Activated T-helper 1 cell treated with anti-CD3 and anti-CD28 coated beads, Interleukin-2, amount 50 U/mL, for 16 hours (primary cell): Measurements from ENCODE around the gene TOMM5.
"Not testable (repeated sequence)": the region's sequence is repeated elsewhere in the genome, so short reads cannot be mapped to it uniquely, and the experiment has no call there.

Source experiments
- DNase-seq, 2 donors: peaks; one replicate each; pipeline ENCODE4 v3.0.0-alpha.2; 2020; ENCODE audit warnings: low read depth in 1 of 2, low spot score in 1 of 2

TOMM5 gene

DNA sequence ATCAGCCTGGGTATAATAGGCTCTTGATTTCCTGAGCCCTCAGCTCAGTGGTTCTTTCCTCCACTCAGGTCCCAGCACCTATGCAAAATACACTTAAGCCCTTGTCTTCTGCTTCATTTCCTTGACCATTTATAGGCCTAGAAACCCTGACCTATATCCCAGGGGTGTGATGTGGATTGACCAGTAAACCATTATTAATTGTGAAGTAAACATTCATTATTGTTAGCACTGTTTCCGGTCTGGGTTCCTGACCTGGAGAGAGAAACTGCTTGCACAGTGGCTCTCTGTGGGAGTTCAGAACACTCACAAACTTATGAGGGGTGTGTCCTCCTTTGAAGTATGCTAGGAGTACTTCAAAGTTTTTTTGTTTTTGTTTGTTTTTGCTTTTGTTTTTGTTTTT, 19.6 kb upstream of the TOMM5 start:
- DNase-seq, result no peak

DNA sequence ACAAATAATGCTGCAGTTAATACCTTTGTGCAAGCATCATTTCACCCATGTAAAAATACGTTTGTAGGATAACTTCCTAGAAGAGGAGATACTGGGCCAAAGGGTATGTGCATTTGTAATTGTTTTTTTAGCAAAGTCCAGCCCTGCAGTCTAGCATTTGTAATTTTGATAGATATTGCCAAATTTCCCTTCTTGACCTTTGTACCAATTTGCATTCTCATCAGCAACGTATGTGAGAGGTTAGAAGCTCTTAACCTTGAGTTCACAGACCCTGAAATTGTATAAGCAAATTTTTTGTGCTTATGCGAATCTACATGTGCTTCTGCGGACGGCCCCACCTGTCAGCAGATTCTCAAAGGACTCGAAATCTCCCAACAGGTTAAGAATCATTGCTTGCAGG, 18.6 kb upstream of the TOMM5 start:
- no peak for DNase-seq

DNA sequence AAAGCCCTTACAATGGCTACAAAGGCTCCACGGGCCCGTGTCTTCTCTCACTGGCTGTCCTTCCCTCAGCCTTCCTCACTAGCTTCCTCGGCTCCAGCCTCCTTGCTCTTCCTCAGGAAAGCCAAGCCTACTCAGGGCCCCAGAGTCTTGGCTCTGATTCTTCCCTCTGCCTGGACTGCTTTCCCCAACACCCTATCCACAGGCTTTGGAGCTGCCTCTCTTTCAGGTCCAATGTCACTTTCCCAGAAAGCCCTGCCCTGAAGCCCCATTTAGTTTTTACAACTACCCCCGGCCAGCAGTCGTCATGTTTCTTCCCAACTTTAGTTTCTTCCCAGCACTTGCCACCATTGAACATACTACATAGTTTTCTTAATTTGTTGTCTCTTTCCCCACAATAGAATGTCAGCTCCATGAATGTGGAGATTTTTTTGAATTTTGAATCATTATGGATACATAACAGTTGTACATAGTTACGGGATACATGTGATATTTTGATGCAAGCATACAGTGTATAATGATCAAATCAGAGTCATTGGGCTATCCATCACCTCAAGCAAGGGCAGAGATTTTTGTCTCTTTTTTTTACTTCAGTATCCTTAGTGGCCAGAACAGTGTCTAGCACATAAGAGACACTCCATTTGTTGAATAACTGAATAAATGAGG, 17.5 kb upstream of the TOMM5 start:
- DNase-seq, result no peak

DNA sequence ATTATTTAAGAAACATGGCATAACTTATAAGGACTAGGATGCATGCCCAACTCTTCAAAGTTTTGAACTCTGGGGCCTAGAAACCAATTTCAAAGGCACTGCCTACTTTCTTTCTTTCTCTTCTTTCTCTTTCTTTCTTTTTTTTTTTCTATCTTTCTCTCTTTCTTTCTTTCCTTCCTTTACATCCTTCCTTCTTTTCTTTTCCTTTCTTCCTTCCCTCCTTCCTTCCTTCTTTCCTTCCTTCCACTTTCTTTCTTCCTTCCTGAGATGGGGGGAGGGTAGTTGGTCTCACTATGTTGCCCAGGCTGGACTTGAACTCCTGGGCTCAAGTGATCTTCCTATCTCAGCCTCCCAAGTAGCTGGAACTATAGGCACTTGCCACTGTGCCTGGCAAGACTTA, 15.9 kb upstream of the TOMM5 start:
- DNase-seq, result no peak

DNA sequence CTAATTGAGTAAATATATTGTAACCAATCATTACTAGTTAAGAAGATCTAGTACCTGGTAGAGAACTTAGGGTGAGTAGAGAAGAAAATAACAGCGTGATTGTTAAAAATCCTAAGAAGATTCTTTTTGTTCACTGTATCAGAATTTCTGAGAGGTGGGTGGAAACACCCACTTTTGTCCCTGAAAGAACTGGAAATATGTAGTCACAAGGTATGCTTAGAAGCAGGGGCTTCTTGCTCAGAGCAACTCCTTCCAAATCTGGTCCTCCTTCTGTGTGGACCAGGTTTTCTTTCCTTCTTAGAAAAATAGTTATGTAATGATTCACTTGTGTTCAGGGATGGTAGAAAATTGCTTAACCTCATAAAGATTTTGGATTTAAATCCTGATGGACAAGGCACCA, 11.9 kb upstream of the TOMM5 start:
- no peak for DNase-seq

DNA sequence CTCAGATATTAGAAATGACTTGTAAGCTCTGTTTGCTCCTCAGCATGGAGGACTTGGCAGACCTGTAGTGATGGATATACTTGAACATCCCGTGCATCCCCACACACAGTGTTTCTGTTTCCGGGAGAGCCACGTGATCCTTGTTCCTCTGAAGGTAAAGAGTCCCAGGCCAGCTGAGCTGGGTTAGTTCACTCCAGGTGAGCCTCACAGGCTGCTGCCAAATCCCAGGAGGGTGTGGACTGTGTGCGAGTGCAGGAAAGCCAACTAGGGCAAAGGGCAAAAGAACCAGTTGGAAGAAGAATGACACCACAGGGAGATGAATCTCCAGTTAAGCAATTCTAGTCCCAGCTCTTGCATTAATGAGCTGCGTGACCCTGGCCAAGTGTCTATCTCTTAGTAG, 10.4 kb upstream of the TOMM5 start:
- no peak for DNase-seq

DNA sequence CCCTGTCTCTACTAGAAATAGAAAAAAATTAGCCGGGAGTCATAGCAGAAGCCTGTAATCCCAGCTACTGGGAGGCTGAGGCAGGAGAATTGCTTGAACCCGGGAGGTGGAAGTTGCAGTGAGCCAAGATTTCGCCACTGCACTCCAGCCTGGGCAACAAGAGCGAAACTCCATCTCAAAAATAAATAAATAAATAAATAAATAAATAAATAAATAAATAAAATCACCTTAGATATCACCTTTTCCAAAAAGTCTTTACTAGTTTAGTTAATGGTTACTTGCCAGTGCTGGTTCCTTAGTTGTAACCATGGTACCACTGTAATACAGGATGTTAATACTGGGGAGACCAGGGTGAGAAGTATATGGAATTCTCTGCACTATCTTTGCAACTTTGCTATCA, 9.7 kb upstream of the TOMM5 start:
- DNase-seq, result not testable (repeated sequence)

DNA sequence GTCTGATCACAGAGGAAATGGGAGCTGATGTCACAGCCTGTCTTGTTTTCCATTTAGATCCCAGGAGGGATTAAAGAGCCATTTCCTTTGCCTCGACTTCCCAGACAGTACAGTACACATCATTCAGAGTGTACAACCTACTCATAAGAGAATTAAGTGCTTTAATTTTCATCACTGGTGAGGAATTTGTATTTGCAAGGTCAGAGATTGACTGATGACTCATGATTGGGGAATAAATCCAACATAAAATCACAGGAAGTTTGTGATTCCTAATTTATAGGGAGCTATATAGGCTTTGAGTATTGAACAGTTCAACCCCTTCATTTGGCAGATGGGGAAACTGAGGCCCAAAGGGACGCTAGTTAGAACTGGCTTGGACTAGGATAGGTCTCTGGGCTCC, 4.1 kb upstream of the TOMM5 start:
- no peak for DNase-seq

DNA sequence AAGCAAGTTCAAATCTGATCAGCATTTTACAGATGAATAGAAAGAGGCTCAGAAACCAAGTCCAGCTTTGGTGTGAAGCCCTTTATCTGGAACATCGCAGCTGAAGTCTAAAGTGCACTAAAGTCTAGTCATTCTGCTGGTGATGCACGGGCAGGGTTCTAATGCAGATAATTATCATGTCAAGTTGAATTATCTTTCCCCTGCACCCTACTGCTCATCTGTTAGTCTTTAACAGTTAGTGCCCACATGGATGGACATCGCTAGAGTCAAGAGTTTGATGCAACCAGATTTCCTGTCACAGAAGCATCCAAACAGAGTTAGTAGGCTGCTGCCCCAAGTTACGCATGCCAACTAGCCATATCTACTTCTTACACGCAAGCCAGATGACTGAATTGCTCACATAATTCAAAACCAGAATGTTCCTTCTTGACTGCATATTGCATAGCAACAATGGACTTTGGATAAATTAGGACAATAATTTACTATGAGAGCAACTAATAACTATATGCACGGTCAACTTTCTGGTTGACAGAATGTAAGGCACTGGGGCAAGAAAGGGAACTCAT, 1.6 kb upstream of the TOMM5 start:
- DNase-seq, result no peak

DNA sequence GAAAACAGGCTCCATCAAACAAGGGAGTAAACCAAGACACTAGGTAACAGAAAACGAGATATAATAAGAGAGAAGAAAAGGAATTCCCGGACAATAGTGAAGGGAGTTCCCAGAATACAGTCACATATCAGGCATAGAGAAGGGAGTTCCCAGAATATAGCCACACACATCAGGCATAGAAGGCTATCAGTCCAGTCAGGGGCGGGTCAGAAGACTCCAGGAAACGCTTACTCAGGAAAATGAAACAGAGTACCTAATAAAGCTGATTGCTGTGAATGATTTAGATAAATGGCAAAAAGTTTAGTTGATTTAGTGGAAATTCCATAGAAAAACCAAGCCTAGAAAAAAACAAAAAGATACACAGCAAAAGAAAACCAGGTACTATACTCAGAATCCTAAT, 4.9 kb downstream of the TOMM5 start:
- DNase-seq, result no peak

DNA sequence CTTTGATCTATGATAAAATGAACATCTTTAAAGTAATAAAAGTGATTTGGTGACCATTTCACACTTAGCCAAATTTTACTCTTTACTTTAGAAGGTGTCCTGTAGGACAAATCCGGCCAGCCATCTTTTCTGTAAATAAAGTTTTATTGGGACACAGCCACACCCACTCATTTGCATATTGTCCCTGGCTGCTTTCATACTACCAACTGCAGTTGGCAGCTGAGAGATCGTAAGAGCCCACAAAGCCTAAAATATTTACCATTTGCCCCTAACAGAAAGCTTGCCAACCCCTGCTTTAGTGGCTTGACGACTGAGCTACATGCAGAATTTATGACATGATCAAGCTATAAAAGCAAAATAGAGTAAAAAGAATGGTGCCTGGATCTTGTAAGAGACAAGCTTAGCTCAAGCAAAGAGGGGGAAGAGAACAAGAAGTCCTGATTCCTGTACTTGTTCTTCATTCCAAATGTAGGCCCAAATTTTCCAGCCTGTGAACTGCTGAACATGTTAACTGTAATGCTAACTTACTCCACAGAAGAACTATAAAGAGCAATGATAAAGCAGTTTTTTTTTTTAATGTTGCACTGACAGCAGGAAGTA, 8.8 kb downstream of the TOMM5 start:
- no peak for DNase-seq

DNA sequence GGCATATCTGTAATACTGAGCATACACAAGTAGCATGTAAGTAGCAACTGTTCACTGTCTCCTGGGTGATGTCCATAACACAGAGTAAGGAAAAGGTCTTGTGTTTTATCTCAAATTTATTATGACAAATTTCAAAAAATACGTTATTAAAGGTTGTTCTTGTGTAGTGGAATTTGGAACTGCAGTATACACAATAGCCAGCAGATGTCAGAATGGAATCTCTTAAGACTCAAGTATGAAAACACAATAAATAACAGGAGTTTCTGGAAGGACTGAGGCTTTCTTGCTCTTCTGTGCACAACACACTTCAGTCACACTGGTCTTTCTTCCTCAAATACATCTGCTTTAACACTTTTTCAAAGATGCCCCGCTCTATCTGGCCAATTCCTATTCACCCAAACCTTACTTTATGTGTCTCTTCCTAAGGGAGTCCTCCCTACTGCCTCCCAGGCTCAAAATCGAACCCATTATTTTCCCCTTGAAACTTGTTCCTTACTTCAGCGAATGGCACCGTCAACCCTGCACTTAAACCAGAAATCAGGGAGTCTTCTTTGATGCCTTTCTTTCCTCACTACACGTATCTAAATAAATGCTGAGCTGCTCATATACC, 9.7 kb downstream of the TOMM5 start:
- no peak for DNase-seq

DNA sequence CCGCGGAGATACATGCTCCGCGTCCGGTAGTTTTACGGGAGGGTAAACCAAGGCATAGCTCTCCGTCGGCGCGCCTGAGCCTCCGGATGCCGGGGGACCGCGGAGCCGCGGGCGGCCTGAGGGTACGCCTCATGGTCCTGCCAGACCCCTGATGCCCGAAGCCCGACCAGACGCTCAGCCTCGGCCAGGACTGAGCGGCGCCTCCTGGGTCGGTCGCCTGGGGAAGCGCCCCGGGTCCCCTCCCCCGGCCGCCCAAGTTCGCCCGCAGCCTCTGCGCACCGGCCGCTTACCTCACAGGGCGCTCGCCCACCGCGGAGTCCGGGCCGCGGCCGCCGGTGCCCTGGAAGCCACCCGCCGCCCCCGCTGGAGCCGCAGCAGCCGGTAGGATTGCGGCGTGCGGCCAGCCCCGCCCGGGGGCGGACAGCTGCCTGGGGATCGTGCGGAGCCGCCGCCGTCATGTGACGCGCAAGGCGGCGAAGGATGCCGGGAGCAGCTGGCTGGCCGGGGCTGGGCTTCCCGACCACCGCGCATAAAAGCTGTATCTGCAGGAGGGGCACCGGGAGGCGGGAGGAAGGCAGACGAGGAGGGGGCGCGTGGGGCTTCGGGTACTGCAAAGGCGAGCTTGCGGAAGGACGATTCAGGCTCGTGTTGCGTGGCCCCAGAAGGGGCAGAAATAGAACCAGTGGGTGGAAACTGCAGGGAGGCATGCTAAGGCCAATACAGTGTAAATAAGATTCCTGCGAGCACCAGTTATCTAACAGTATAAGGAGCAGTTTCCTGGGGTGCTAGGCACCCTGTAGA, 16.3 kb downstream of the TOMM5 start, which contains the start of gene FBXO10:
FBXO10 (minus strand) TSS at position 460 of the 801 bp plus-strand sequence. CDS start 34,612 bp downstream, outside the sequence.
- peak in 1 of 2 donors; percentile 6 for DNase-seq

DNA sequence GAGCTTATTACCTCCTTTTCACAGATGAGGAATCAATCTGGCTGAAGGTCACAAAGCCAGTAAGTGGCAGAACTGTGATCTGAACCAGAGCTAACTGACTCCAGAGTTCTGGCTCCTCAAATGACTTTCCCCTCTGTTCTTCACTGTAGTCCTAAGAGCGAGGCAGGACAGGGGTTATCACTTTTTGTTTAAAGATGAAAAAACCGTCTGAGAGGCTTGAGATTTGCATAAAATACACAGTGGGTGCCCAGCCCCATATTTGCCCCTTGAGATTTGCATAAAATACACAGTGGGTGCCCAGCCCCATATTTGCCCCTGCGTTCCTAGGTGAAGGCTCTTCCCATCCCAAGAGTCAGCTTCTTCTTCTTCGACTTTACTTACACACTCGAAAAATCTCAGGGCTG, 16.9 kb downstream of the TOMM5 start:
- DNase-seq, result no peak

DNA sequence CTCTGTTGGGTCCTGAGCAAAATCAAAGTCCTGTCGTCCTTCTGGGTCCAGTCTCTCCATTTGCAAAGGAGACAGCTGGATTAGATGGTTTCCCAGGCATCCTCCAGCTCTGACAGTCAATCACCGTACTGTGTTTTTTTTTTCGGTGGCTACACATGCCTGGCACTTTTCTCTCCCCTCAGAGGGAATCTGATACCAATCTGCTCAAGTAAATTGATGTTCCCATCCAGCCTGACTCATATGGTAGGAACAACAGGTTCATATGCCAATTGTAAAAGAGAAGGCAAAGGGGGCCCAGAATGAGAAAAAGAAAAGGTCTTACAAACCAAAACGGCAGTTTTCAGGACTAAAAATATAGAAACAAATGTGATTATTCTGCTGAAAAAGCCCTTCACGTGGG, 17.4 kb downstream of the TOMM5 start:
- no peak for DNase-seq

DNA sequence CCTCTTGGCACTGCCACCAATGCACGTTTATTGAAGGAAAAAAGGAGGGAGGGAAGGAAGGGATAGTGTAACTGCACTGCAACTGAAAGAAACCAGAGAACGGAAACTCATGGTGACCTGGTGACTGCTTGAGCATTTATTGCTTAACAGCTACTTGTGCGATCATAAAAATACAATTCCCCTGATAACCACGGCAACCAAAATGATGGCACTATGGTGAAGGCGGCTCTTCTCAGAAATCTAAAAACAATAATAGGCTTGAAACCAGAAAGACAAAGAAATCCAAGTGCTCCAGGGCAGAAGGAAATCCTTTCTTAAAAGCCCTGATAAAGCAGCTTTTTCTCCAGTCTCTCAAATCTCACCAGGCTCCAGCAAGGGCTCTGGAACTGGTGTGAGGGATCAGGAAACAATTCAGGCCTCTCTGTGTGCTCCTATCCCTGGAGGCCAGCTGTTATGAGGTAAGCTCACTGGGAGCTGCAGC, 18.1 kb downstream of the TOMM5 start:
- no peak for DNase-seq

DNA sequence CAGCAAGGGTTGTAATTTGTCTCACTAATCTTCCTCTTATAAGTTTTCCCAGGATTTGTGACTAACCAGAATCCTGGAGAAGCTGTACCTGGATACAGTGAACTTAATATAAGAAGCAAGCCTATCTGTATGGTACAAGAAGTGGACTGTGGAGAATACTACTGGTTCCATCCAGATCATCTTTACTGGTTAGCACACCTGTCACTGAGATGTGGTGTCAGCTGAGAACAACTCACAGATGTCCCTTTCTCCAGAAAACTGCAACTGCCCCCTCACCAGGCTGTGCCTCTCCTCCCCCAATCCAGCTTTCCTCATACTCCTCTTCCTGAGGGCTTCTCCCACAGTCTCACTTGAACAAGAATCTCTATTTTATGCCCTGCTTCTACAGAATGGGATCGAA, 21.1 kb downstream of the TOMM5 start:
- no peak for DNase-seq

DNA sequence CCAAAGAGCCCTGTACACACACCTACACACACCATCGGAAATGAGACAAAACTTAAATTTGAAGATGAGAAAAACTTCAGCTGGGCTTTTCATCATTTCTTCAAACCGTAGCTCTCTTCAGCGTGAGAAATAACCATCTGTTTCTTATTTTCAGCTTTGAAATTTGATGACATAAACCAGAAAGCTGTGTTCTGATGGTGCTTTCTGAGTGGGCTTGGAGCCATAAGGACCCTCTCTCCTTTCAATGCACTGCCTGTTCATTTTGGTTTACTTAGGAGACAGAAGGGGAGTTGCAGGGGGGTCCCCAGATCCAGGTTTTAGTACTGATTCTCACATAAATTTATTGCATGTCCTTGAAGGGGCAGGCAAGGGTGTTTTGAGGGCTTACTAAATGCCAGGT, 25.7 kb downstream of the TOMM5 start:
- no peak for DNase-seq

DNA sequence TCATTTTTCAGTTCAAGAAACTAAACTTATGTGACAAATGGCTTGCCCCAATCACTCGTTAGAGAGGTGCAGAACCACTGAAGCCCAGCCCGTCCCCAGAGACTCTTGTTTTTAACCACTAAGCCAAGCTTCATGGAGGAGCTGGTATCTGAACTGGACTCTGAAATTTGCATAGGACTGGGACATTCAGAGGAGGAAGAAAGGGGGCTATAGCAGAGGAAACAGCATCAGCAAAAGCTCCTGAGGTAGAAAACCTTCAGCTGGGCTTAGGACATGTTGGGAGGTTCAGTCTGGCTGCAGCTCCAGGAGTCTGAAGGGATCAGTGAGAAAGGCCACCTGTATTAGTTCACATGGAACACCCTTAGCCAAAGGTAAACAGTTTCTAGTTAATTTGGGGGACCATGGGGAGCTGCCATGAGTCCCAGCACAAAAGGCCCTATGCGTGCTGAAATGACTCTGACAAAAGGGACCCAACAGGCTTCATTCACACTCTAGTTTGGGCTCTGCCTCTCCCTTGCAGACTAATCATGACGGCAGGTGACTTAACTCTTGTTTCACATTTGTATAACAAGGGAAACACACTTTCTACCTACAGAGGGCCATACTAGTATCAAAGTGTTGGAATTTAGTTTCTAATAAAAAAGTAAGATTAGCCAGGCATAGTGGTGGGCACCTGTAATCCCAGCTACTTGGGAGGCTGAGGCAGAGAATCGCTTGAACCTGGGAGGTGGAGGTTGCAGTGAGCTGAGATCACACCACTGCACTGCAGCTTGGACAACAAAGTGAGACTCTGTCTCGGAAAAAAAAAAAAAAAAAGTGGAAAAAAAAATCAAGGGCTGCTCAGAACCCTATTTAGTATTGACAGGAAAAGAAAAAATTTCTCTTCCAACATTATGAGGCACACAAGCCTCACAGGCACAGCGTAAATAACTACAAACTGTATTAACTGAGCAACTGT, 26.5 kb downstream of the TOMM5 start:
- DNase-seq, result no peak

DNA sequence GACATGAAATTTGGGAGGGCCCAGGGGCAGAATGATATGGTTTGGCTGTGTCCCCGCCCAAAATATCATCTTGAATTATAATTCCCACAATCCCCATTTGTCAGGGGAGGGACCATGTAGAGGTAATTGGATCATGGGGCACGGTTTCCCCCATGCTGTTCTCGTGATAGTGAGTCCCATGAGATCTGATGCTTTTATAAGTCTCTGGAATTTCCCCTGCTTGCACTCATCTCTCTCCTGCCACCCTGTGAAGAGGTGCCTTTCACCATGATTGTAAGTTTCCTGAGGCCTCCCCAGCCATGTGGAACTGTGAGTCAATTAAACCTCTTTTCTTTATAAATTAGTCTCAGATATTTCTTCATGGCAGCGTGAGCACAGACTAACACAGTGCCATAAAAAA, 27.5 kb downstream of the TOMM5 start:
- no peak for DNase-seq
